Stomach smooth muscle (tissue), 2 donors: ENCODE results near the gene COL4A4.

Experiments
- H3K27ac ChIP-seq: one replicate; pipeline ENCODE4 v1.7.0; 2013; ENCODE audit warnings: mild to moderate bottlenecking, low read length, inconsistent platforms
- H3K27me3 ChIP-seq, 2 donors: one replicate each; pipeline ENCODE4 v1.7.0; 2013; ENCODE audit warnings: low read length in 2 of 2; ENCODE audit not compliant: insufficient read depth in 2 of 2, control insufficient read depth in 1 of 2
- H3K36me3 ChIP-seq, 2 donors: one replicate each; pipeline ENCODE4 v1.7.0; 2013; ENCODE audit warnings: low read length in 2 of 2; ENCODE audit not compliant: control insufficient read depth in 2 of 2, insufficient read depth in 2 of 2
- H3K4me1 ChIP-seq: one replicate; pipeline ENCODE4 v1.7.0; 2013; ENCODE audit warnings: low read length; ENCODE audit not compliant: control insufficient read depth, insufficient read depth
- H3K4me3 ChIP-seq, 2 donors: one replicate each; pipeline ENCODE4 v1.7.0; 2013; ENCODE audit warnings: low read length in 2 of 2
- H3K9ac ChIP-seq, 2 donors: one replicate each; pipeline ENCODE4 v1.7.0; 2013; ENCODE audit warnings: low read length in 2 of 2, mild to moderate bottlenecking in 1 of 2
- H3K9me3 ChIP-seq, 2 donors: one replicate each; pipeline ENCODE4 v1.7.0; 2013; ENCODE audit warnings: low read length in 2 of 2; ENCODE audit not compliant: control insufficient read depth in 2 of 2
- donor health status: healthy.
- donor health status: Pancreatic carcinoma.

The COL4A4 gene

GRCh38 chr2:226963528-226963927 is 200.5 kb downstream of the COL4A4 start:
- Histone ChIP-seq H3K9ac (no peak overlapping the region), H3K27ac (no peak overlapping the region), H3K36me3 (no peaks in the 10 kb centered on the region), H3K4me3 (no peak overlapping the region), H3K9me3 (no peaks in the 10 kb centered on the region), H3K27me3 (no peaks in the 10 kb centered on the region), H3K4me1 (no peaks in the 10 kb centered on the region)

GRCh38 chr2:226962176-226962773 is 201.7 kb downstream of the COL4A4 start:
- H3K9ac ChIP-seq: no peak overlapping the region
- no peaks in the 10 kb centered on the region for H3K27me3 ChIP-seq

GRCh38 chr2:226959418-226959817 is 204.6 kb downstream of the COL4A4 start:
- Histone ChIP-seq H3K36me3 (no peaks in the 10 kb centered on the region), H3K9ac (no peak overlapping the region), H3K27ac (no peak overlapping the region), H3K4me3 (no peak overlapping the region), H3K9me3 (no peaks in the 10 kb centered on the region), H3K27me3 (no peaks in the 10 kb centered on the region), H3K4me1 (no peaks in the 10 kb centered on the region)

More at GRCh38 chr2:226962176-226962773, 201.7 kb downstream of the COL4A4 start:
- no peak overlapping the region for H3K4me3 ChIP-seq
- no peaks in the 10 kb centered on the region for H3K36me3 ChIP-seq
- no peak overlapping the region for H3K27ac ChIP-seq
- H3K4me1 ChIP-seq: no peaks in the 10 kb centered on the region
- no peaks in the 10 kb centered on the region for H3K9me3 ChIP-seq

- Histone ChIP-seq H3K4me3 (no peak overlapping the region), H3K36me3 (no peaks in the 10 kb centered on the region), H3K9me3 (no peaks in the 10 kb centered on the region), H3K4me1 (no peaks in the 10 kb centered on the region), H3K27me3 (no peaks in the 10 kb centered on the region), H3K27ac (no peak overlapping the region), H3K9ac (no peak overlapping the region)
Observed at GRCh38 chr2:226956659-226957058, 207.3 kb downstream of the COL4A4 start.

GRCh38 chr2:226953826-226954225 is 210.2 kb downstream of the COL4A4 start:
- Histone ChIP-seq H3K9ac (no peak overlapping the region), H3K9me3 (no peaks in the 10 kb centered on the region), H3K4me3 (no peak overlapping the region), H3K27me3 (no peaks in the 10 kb centered on the region), H3K27ac (no peak overlapping the region), H3K36me3 (no peaks in the 10 kb centered on the region), H3K4me1 (no peaks in the 10 kb centered on the region)

- H3K27me3 ChIP-seq: no peaks in the 10 kb centered on the region
- H3K4me1 ChIP-seq: no peaks in the 10 kb centered on the region
- no peaks in the 10 kb centered on the region for H3K9me3 ChIP-seq
- H3K4me3 ChIP-seq: no peak overlapping the region
- no peaks in the 10 kb centered on the region for H3K36me3 ChIP-seq
- H3K27ac ChIP-seq: no peak overlapping the region
- H3K9ac ChIP-seq: no peak overlapping the region
Observed at GRCh38 chr2:226953206-226953605, 210.8 kb downstream of the COL4A4 start.
